HG03469 (cell line): ENCODE results near the gene IFNGR1.
"Not testable (repeated sequence)": the region's sequence is repeated elsewhere in the genome, so short reads cannot be mapped to it uniquely, and the experiment has no call there.

Experiments used
- ATAC-seq: cut with Tn5 transposase; IDR thresholded peaks from one replicate; pipeline ENCODE4 v1.9.1; 2021; ENCODE audit warnings: mild to moderate bottlenecking, moderate library complexity, moderate number of reproducible peaks; ENCODE audit not compliant: unreplicated experiment

IFNGR1 gene

DNA sequence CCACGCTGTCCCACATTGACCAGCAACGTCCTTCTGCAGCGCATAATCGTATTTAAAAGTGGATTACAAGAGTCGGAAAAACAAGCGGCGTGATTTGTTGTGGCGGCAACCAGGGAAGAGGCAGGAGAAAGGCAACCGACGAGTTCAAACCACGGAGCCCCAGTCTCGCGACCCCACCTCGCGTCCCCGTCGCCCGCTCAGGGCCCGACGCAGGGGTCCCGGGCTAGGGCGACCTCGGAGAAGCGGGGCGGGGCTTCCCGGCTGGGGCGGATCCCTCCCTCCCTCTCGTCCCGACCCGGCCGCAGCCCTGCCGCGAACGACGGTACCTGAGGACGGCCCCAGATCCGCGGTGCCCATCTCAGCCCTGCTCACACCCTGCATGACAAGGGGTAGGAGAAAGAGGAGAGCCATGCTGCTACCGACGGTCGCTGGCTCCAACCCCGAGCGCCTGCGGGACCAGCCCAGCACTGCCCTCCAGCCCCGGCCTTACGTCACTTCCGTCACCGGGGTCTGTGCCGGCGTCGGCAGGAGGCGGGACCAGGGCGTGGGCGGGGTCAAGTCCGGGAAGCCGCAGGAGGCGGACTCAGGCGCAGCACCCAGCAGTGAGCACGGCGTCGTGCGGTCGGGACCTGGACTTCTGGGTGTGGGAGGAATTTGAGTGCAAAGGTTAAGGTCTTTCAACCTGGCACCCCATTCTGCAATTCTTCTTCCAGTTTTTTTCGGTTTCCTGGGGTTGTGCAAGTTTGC lies at the start of gene IFNGR1:
Gene IFNGR1, minus strand, starts transcription at position 469 of the 747 bp plus-strand sequence. Its CDS starts 58 bp downstream, at position 411.
- peak; percentile 68 for ATAC-seq

DNA sequence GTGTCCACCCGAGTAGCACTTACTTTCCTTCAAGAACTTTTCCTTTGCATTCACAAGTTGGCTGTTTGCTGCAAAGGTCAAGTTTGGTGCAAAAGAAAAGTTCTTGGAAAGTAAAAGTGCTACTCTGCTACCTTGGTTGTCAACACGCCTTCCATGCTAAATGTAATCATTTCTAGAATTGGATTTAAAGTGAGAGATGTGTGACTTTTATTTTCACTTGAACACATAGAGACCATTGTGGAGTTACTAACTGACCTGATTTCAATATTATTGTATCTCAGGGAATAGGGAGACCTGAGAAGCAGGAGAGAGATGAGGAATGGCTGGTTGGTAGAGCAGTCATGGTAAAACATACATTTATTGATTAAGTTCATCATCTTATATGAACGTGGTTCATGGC lies 49.7 kb upstream of the IFNGR1 start:
- ATAC-seq: no peak

DNA sequence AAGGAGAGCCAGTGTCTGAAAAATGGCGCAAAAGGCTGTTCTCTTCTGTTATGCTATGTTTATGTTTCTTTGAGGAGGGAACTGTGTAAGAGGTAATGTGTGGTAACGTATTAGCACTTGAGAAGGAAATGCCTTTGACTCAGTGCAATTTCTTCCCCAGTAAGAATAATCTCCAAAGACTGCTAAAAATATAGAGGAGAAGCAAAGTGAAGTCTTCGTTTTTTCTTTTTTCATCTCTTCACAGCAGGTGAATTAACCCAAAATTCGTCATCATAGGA lies 47.1 kb upstream of the IFNGR1 start:
- no peak for ATAC-seq

DNA sequence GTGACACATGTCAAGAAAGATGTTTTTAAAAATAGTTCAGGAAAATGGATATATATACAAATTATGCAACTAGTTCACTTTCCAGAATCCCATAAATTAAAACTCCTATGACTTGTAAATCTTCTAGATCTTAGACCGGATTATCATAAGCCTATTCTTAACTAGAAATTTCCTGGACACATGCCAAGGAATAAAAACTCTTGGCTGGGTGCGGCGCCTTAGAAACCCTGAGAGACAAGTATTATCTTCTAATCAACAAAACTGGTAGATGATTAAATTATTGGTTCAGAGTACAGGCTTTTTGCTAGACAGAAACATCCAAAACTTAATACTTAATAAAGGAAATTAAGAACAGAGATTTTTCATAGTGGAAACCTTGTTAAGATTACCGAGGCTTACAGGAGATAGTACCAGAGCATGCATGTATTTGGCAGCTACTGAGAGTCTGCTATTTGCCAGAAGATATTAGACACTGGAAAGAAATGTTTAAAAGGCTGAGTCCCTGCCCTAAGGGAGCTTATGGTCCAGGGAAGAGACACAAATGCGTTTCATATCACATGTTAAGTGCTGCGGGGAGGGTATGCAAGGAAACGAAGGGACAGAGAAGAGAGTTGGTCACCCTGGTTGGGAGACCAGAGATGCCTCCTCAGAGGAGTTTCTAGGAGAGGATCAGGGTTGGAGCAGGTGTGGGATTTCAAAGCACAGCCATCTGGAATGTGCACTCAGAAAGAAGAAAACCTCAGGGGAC lies 46.5 kb upstream of the IFNGR1 start:
- no peak for ATAC-seq

DNA sequence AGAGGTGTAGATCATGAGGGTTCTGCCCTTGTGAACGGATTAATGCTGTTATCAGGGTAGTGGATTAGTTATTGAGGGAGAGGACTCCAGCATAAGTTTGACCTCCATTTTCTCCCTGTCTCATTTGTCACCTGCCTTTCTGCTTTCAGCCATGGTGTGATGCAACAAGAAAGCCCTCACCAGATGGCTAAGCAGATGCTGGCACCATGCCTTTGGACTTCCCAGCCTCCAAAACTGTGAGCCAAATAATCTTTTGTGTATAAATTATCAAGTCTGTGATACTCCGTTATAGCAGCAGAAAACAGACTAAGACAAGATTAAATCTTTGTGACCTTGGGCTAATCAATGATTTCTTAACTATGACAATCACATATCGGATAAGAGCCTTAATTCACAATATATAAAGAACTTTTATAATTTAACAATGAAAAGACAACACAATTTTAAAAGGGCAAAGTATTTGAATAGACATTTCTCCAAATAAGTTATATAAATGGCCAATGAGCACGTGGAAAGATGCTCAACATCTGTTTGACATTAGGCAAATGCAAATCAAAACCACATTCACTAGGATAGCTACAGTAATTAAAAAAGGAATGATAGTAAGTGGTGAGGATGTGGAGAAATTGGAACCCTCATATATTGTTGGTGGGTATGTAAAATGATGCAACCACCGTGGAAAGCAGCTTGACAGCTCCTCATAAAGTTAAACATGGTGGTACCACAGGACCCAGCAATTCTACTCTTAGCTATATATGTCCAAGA lies 45.3 kb upstream of the IFNGR1 start:
- ATAC-seq: no peak

DNA sequence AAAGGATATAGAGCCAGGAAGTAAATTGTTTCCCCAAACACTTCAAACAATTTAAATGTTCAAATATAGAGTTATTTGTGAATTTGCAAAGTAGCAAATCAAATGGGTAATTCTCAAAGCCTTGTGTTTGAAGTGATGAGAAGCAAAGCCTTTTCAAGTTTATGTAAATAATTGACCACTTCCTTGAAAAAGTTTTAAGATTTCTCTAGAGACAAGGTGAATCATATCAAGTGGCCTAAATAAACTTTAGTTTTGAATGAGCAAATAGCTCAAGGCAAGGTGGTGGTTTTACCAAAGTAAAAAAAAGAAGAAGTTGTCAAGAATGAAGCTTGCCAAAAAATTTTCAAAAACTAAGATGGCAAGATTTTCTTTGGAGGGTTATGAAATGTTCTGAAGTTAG lies 42.6 kb upstream of the IFNGR1 start:
- ATAC-seq: peak; percentile 48

DNA sequence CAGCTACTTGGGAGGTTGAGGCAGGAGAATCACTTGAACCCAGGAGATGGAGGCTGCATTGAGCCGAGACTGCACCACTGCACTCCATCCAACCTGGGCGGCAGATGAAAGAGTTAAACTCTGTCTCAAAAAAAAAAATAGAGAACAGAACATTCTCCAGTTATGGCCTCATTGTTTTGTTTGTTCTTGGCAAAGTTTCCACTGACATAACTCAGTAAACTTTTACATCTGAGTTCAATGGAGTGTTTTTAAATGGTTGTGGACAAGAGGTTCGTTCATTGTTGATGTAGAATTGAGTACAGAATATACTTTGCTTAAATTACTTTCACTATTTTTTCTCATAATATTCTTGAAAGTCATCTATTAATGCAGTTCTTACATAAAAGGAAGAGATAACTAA lies 42.2 kb upstream of the IFNGR1 start:
- no peak for ATAC-seq

DNA sequence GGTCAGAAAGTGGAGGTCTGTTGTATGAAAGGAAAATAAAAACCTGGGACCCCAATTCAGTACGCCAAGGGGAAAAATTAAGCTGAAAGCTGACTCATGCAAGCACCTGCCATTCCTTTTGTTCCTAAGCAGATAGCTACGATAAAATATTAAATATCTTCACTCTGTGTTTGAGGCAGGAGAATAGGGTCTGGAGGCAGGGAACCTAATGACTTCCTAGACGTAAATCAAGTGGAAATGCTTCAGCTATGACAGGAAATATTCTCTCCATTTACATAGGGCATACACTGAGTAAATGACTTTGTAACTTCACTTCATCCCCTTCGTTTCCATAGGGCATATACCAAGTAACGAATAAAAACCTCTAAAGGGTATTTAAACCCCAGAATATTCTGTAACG lies 41.0 kb upstream of the IFNGR1 start:
- ATAC-seq: no peak

DNA sequence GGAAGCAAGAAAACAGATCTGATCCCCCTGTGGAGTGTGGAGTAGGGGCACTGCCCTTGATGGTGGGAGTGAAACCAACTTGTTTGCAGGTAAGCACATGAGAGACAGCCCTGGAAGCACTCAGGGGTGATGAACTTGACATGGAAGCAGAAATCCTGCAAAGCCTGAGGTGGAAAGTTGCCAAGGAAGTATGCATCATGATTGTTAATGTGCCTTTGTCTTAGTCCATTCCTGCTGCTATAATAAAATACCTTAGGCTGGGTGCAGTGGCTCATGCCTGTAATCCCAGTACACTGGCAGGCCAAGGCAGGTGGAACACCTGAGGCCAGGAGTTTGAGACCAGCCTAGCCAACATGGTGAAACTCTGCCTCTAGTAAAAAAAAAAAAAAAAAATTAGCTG lies 40.2 kb upstream of the IFNGR1 start:
- ATAC-seq: no peak

DNA sequence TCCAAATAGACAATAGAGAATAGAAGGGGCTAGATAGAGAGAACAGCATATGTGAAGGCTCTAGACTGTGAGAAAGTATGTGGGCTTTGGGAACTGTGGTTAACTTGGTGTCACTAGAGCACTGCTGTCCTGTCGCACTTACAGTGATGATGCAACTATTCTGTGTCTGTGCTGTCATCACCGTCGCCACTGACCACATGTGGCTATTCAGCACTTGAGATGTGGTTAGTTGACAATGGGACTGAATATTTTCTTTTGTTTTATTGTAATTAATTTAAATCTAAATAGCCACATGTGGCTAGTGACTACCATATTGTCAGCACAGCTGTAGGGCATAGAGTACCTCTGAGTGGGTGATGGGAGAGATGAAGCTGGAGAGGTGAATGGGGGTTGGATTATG lies 39.0 kb upstream of the IFNGR1 start:
- no peak for ATAC-seq

DNA sequence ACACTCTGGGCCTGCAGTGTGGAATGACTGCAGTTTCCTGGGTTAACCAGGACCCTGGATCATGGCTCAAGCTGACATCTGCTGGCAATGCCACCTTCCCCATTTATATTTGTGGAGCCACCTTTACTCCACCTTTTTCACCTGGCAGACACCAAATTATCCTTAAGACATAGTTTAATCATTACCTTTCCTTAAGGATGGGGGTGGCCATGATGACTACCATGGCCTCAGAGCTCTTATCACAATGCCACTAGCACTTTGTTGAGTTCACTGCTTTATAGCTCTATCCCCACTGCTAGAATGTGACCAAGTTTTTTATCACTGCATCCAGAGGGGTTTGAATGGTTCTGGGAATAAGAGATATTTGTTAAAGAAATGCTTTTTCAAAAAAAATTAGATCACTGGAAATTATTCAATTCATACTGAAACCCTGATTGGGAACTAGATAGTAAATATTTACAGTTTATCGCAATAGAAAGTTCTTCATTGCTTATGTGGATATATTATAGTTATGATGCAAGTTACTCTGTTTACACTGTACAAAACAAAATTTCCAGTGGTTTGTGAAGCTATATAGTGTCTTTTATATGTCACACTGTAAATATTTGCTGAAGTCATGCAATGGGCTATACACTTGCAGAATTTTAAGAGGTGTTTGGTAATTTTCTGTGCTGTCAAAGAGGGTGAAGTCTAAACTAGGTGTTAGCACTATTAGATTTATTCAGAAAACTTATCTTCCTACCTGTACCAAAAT lies 37.3 kb upstream of the IFNGR1 start:
- ATAC-seq: no peak

DNA sequence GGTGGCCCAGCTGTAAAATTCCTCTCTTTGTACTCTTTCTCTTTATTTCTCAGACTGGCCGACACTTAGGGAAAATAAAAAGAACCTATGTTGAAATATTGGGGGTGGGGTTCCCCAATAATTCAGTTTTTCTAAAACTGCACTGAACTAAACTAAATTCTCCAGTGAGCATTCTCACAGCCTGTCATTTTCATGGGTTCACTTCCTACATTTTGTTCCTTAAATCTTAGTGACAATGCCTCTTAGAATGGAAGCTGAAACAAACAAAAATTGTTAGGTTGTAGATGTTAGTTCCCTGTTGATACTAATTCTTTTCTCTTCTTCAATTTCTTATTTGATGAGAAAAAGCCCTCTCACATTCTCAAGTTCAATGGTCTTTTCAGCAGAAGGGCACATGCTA lies 35.8 kb upstream of the IFNGR1 start:
- no peak for ATAC-seq

DNA sequence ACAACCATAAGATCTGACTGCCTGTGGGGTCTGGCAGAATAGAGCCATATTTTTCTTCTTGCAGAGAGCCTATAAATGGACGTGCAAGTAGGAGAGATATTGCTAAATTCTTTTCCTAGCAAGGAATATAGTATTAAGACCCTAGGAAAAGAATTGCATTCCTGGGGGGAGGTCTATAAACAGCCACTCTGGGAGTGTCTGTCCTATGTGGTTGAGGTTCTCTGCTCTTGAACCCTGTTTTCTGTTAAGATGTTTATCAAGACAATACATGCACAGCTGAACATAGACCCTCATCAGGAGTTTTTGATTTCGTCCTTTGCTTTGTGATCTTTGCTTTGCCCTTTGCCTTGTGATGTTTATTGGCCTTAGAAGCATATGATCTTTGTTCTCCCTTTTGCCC lies 35.2 kb upstream of the IFNGR1 start:
- ATAC-seq: not testable (repeated sequence)

DNA sequence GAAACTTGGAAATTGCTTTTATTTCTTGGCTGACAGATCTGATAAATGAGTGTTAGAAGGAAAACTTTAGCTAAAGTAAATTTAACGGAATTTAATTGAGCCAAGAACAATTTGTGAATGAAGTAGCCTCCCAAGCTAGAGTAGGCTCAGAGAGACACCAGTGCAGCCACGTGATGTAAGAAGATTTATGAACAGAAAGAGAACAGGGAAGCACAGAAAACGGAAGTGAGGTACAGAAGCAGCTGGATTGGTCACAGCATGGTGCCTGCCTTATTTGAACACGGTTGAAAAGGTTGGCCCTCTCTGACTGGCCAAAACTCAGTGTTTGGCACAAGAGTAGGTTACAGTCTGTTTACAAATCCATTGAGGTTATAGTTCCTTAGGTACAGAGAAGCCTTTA lies 29.5 kb upstream of the IFNGR1 start:
- ATAC-seq: no peak

DNA sequence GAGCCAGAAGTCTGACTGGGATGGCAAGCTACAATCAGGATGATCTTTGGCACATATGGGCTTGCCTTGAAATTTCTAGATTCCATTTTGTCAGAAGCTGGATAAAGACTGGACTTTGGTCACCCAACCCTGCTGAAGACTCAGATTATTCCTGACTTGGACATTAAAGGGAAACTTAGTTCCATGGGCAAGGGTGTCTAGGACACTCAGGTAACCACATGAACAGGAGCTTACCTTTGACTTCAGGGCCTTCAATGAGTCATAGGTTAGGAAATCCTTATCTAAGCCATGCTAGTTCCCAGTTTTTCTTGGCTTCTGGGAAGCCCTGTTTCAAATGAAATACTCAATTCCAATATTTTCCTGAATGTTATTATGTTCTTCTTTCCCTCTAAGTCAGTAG lies 28.5 kb upstream of the IFNGR1 start:
- no peak for ATAC-seq

DNA sequence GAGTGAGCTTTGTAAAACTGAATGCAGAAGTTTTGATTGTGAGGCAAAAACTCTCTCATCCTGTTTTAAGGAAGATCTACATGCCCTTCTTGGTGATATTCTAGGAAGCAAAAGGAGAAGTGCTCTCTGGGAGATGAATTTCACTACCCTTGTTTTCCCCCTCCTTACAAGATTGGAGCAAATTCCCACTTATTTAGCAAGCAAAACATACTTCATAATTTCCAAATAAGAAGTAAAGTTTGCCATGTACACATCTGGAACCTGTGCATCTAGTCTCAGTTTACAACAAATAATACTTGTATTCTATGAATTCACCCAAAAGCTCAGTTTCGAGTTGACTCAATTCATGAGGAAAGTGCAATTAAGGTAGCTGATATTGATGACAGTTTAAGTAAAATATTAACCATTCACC lies 27.6 kb upstream of the IFNGR1 start:
- no peak for ATAC-seq

DNA sequence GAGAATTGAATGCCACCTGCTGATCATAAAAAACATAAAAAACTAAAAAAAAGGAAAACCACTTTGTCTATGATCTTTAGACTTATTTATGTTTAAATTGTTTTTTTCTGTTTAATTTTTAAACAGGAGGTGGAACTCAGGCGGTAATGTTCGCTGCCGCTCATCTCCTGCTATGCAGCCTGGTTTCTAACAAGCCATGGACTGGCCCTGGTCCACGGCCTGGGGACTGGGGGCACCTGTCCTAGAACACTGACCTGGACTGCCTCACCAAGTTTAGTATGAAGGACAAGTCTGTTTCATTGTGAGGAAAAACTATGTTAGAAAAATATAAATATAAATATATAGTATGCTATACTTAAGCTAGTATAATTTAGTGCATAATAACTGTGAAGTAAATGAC lies 27.0 kb upstream of the IFNGR1 start:
- no peak for ATAC-seq

DNA sequence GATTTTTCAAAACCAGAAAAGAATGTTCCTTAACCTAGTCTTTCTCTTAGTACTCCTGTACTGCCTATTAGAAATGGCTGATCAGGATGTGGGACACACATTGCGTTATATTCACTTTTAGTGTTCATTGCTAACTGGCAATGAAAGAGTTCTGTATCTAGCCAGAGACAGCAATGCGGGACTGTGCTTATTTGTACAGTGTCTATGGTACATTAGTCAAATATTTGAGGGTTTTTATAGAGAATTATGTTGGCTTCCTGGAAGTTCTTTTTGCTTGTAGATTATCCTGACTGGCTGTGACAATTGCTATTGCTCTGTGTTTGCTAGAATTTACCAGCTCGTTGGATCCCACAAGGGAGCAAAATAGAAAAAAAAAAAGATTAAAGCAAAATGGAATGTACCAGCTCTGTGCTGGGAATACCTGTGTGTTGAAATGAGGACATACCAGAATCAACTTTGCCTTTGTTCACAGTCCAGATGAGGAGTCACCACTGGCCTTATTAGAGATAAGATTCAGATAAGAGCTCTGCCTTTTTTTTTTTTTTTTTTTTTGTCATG lies 22.4 kb upstream of the IFNGR1 start:
- ATAC-seq: no peak

DNA sequence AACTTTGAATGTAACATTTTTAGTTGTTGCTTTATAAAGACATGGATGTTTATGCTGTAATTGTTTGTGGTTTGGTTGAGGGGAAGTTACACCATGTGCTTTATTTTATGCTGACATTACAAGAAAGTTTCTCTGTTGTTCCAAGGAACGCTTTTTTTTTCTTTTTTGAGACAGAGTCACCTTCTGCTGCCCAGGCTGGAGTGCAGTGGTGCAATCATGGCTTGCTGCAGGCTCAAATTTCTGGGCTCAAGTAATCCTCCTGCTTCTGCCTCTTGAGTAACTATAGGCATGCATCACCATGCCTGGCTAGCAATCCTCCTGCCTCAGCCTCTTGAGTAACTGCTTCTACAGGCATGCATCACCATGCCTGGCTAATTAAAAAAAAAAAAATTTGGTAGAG lies 21.0 kb upstream of the IFNGR1 start:
- no peak for ATAC-seq

DNA sequence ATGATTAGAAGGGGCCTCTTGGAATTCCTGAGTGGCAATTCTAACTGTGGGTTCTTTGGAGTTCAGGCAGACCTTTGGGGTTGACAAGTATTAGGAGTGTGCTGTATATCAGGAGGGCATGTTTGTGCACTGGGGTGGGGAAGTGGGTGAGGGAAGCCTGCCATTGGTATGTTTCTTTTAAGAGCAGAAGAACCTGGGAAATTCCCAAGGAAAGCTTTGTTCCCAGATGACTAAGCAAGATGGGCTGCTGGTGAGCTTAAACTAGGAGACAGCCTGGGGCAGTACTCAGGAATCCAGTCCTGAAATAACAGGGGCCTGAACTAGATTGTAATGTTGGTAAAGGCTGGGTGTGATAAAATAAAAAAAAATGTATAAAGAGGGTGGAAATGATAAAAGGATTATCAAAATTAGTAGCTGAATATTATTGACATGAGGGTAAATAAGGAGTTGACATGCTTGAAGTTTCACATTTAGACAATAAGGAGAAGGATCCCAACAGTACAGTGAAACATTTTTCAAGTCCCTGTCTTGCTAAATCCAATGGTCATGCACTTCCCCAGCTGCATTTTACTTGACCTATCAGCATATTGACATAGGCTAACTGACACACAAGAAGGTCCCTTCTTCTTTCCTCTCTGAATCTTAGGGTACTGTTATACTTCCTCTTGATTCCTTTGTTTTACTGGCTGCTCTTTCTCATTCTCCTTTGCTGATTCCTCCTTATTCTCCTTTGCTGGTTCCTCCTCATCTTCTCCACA lies 18.4 kb upstream of the IFNGR1 start:
- ATAC-seq: no peak
